CD14-positive monocyte (primary cell): ENCODE measurements around the gene TSNAX. TPM values are rescaled to one million over a fixed set of nuclear protein-coding genes. Genes with fewer than 3 reads are reported as not detected.

Experiments used
- DNase-seq, 3 donors: peaks; one replicate each; pipeline ENCODE4 v3.0.0-alpha.2; 2011 to 2022
- H2AFZ ChIP-seq: 2 replicates; pipeline ENCODE4 v1.6.0; 2012; ENCODE audit warnings: mild to moderate bottlenecking, low read depth, low read length, inconsistent platforms; ENCODE audit not compliant: insufficient read depth, poor library complexity, severe bottlenecking
- H3K27ac ChIP-seq, 2 donors: 1 replicate in 1 of 2; 2 replicates in 1 of 2; pipeline ENCODE4 v1.5.1; 2012 to 2013; ENCODE audit warnings: low read length in 2 of 2, control low read depth in 1 of 2, inconsistent platforms in 1 of 2, low read depth in 1 of 2, mild to moderate bottlenecking in 1 of 2
- H3K27me3 ChIP-seq, 2 donors: one replicate each; pipeline versions ENCODE4 v1.6.0 to v1.6.1; 2011 to 2013; ENCODE audit warnings: low read length in 2 of 2; ENCODE audit not compliant: control insufficient read depth in 2 of 2, insufficient read depth in 2 of 2
- H3K36me3 ChIP-seq, 2 donors: replicated peaks in 1 of 2; 1 replicate in 1 of 2; 2 replicates in 1 of 2; pipeline versions ENCODE4 v1.5.1 to v1.6.1; 2012 to 2013; ENCODE audit warnings: low read length in 2 of 2, control low read depth in 1 of 2, inconsistent platforms in 1 of 2, mild to moderate bottlenecking in 1 of 2; ENCODE audit not compliant: insufficient read depth in 2 of 2, control insufficient read depth in 1 of 2
- H3K4me1 ChIP-seq, 2 donors: 1 replicate in 1 of 2; 2 replicates in 1 of 2; pipeline versions ENCODE4 v1.5.1 to v1.6.1; 2012 to 2013; ENCODE audit warnings: low read length in 2 of 2, control low read depth in 1 of 2, inconsistent platforms in 1 of 2, mild to moderate bottlenecking in 1 of 2, moderate library complexity in 1 of 2; ENCODE audit not compliant: insufficient read depth in 2 of 2, control insufficient read depth in 1 of 2
- H3K4me2 ChIP-seq: replicated peaks from 2 replicates; pipeline ENCODE3; 2012; ENCODE audit warnings: low read length, moderate library complexity, mild to moderate bottlenecking; ENCODE audit not compliant: poor library complexity, severe bottlenecking; ENCODE audit errors: extremely low read depth
- H3K4me3 ChIP-seq, 3 experiments: fragments of 200-600 bp in 1 of 3; sonication (generic) in 1 of 3; replicated peaks in 1 of 3; 1 replicate in 2 of 3; 2 replicates in 1 of 3; pipeline ENCODE4 v1.5.1; 2011 to 2013; ENCODE audit warnings: low read length in 3 of 3, mild to moderate bottlenecking in 3 of 3, control low read depth in 2 of 3, low read depth in 2 of 3, inconsistent platforms in 1 of 3, moderate library complexity in 1 of 3
- H3K79me2 ChIP-seq: 2 replicates; pipeline ENCODE4 v1.6.0; 2012; ENCODE audit warnings: mild to moderate bottlenecking, control low read depth, inconsistent platforms, low read length, moderate library complexity; ENCODE audit not compliant: insufficient read depth
- H3K9ac ChIP-seq: 2 replicates; pipeline ENCODE4 v1.6.0; 2017; ENCODE audit warnings: low read length, mild to moderate bottlenecking; ENCODE audit not compliant: insufficient read depth, poor library complexity, severe bottlenecking
- H3K9me3 ChIP-seq, 2 donors: replicated peaks in 1 of 2; 1 replicate in 1 of 2; 2 replicates in 1 of 2; pipeline versions ENCODE4 v1.5.1 to v1.6.1; 2012 to 2013; ENCODE audit warnings: low read length in 2 of 2, control low read depth in 1 of 2; ENCODE audit not compliant: control insufficient read depth in 1 of 2, insufficient read depth in 1 of 2
- H4K20me1 ChIP-seq: 2 replicates; pipeline ENCODE4 v1.6.0; 2012; ENCODE audit warnings: mild to moderate bottlenecking, low read length, control low read depth, moderate library complexity; ENCODE audit not compliant: insufficient read depth
- H3K27ac Mint-ChIP-seq, 7 donors: one replicate each; pipeline ENCODE4 v1.8.0; 2020; ENCODE audit warnings: mild to moderate bottlenecking in 7 of 7, mixed read lengths in 7 of 7, moderate library complexity in 6 of 7, inconsistent platforms in 2 of 7
- H3K27me3 Mint-ChIP-seq, 3 donors: one replicate each; pipeline ENCODE4 v1.8.0; 2021 to 2022; ENCODE audit warnings: low read depth in 3 of 3, mild to moderate bottlenecking in 3 of 3, mixed read lengths in 3 of 3, moderate library complexity in 3 of 3, inconsistent platforms in 1 of 3
- H3K36me3 Mint-ChIP-seq, 2 donors: one replicate each; pipeline ENCODE4 v1.8.0; 2020; ENCODE audit warnings: mixed read lengths in 2 of 2, inconsistent platforms in 1 of 2, mild to moderate bottlenecking in 1 of 2
- H3K4me1 Mint-ChIP-seq: one replicate; pipeline ENCODE4 v1.8.0; 2020; ENCODE audit warnings: mild to moderate bottlenecking, mixed read lengths
- H3K4me3 Mint-ChIP-seq, 2 donors: one replicate each; pipeline ENCODE4 v1.8.0; 2020; ENCODE audit warnings: mild to moderate bottlenecking in 2 of 2, mixed read lengths in 2 of 2, moderate library complexity in 1 of 2
- H3K9me3 Mint-ChIP-seq, 7 donors: one replicate each; pipeline ENCODE4 v1.8.0; 2020 to 2022; ENCODE audit warnings: mixed read lengths in 7 of 7, mild to moderate bottlenecking in 6 of 7, moderate library complexity in 6 of 7, inconsistent platforms in 2 of 7
- WGBS: methylation state at CpG from one replicate; pipeline ENCODE4 v1.1.5; 2013; ENCODE audit warnings: missing lambda C conversion rate; ENCODE audit not compliant: insufficient coverage; 5-methylcytosine and 5-hydroxymethylcytosine counted together
- intact Hi-C, 2 donors: fragments of 100-400 bp; cut with micrococcal nuclease; formaldehyde crosslinking; loops; one replicate each; pipeline versions ENCODE4 v1.15.0 to v1.15.1; 2023
- polyA plus RNA-seq, 3 donors: library from polyadenylated mRNA; depleted of rRNA in 1 of 3; unstranded in 2 of 3; stranded (reverse) in 1 of 3; fragments of 300-500 nt in 2 of 3; fragments of >200 nt in 1 of 3; fragmentation: Illumina TruSeq in 2 of 3; gene quantifications; 1 replicate in 2 of 3; 2 replicates in 1 of 3; pipeline ENCODE4 v1.2.3, GENCODE V29; 2012 to 2021
- TF ChIP-seq, protein P1 (sequence below): fragments of 200-600 bp; IDR thresholded peaks from one replicate; pipeline ENCODE4 v1.8.0; 2022; ENCODE audit warnings: antibody characterized with exemption, mild to moderate bottlenecking

The TSNAX gene
- polyA plus RNA-seq, 3 donors = 15.6 to 86.9 (median 82.0) TPM

DNA sequence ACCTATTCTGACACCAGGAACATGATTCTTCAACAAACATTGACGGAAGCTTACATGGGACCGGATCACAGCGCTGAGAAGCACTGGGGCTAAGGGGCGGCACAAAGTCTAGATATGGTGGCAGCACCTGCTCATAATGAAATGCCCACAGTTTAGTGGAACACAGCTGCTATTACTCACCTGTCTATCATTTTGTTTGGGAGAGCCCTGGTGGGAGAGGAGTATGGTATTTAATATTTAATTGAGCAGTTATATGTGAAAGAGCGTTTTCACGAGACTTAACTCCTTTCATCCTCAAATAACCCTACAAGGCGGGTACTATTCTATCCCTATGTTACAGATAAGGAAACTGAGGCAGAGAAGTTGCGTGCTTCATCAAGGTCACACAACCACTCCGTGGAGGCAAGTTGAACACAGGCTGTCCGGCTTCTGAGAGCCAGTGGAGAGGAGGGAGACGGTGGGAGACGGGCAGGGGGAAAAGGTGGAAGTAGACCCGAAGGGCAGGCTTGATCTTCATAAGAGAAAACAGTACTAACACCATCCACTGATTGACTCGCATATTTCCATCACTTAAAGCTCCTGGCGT, 790 bp upstream of the TSNAX start:
- intact Hi-C loops = loop anchor here in 1 of 2 donors (2.0 to 5.0 kb wide), 2 partner anchors 107 to 190 kb away; partner anchors contain the start of genes EXOC8 and SPRTN
- Mint-ChIP-seq H3K4me1 (peaks cover 68% of the 10 kb centered on the region), H3K27me3 (peaks cover 0 to 2% (median 1%) of the 10 kb centered on the region in 3 donors), H3K36me3 (peaks cover 11 to 17% of the 10 kb centered on the region in 2 donors), H3K9me3 (peaks cover 0 to 3% (median 0%) of the 10 kb centered on the region in 7 donors), H3K4me3 (peak overlapping the region; percentile 92 to 96), H3K27ac (peak overlapping the region; percentile 99 to 100 (median 100))
- peak overlapping the region; percentile 85 for H3K9ac ChIP-seq
- H4K20me1 ChIP-seq = peaks cover 12% of the 10 kb centered on the region
- H2AFZ ChIP-seq = peak overlapping the region; percentile 68
- peaks cover 36% of the 10 kb centered on the region for H3K79me2 ChIP-seq
- H3K36me3 ChIP-seq = peaks cover 0 to 3% of the 10 kb centered on the region in 2 donors
- peak overlapping the region; percentile 54 to 84 (median 80) for H3K4me3 ChIP-seq
- no peaks in the 10 kb centered on the region for H3K9me3 ChIP-seq
- WGBS = 94% methylated on average over 5 of the region's 15 CpGs
- H3K4me2 ChIP-seq = peak overlapping the region; percentile 94
- TF ChIP-seq, protein P1, sequence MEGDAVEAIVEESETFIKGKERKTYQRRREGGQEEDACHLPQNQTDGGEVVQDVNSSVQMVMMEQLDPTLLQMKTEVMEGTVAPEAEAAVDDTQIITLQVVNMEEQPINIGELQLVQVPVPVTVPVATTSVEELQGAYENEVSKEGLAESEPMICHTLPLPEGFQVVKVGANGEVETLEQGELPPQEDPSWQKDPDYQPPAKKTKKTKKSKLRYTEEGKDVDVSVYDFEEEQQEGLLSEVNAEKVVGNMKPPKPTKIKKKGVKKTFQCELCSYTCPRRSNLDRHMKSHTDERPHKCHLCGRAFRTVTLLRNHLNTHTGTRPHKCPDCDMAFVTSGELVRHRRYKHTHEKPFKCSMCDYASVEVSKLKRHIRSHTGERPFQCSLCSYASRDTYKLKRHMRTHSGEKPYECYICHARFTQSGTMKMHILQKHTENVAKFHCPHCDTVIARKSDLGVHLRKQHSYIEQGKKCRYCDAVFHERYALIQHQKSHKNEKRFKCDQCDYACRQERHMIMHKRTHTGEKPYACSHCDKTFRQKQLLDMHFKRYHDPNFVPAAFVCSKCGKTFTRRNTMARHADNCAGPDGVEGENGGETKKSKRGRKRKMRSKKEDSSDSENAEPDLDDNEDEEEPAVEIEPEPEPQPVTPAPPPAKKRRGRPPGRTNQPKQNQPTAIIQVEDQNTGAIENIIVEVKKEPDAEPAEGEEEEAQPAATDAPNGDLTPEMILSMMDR = no peak
- H3K27me3 ChIP-seq = no peaks in the 10 kb centered on the region
- no peak for DNase-seq
- peaks cover 65 to 74% of the 10 kb centered on the region in 2 donors for H3K4me1 ChIP-seq
- H3K27ac ChIP-seq = peak overlapping the region; percentile 87 to 95

DNA sequence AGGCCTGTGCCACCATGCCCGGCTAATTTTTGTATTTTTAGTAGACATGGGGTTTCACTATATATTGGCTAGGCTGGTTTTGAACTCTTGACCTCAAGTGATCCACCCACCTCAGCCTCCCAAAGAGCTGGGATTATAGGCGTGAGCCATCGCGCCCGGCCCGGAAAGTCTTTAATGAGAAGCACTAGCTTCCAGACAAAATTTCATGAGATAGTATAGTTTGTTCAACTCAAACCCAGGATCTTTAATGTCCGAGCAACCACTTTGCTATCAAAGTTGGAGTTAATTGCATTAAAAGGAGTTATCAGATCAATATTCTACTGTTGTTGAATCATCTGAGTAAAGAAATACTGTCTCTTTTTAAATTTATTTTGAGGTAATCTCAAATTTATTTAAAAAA, 4.8 kb downstream of the TSNAX start:
- H3K27ac Mint-ChIP-seq = no peak overlapping the region
- intact Hi-C loops = loop anchor here in 1 of 2 donors (10.0 kb wide), 1 partner anchor 108 kb away; the partner anchor contains the start of gene EGLN1
- no peaks in the 10 kb centered on the region for H3K9me3 ChIP-seq

More for the DNA sequence above, 4.8 kb downstream of the TSNAX start:
- peaks cover 67% of the 10 kb centered on the region for H4K20me1 ChIP-seq
- H3K27me3 ChIP-seq = no peaks in the 10 kb centered on the region
- H3K4me3 Mint-ChIP-seq = no peak overlapping the region
- TF ChIP-seq, protein P1 = no peak
- WGBS = no CpG with 5 or more reads among the region's 7 CpGs
- H2AFZ ChIP-seq = no peak overlapping the region
- H3K4me1 Mint-ChIP-seq = peaks cover 51% of the 10 kb centered on the region
- peaks cover 50 to 64% of the 10 kb centered on the region in 2 donors for H3K36me3 Mint-ChIP-seq
- peaks cover 0 to 1% (median 0%) of the 10 kb centered on the region in 3 donors for H3K27me3 Mint-ChIP-seq
- peaks cover 0 to 3% (median 0%) of the 10 kb centered on the region in 7 donors for H3K9me3 Mint-ChIP-seq
- H3K36me3 ChIP-seq = peaks cover 27 to 37% of the 10 kb centered on the region in 2 donors
- no peak for DNase-seq
- H3K4me2 ChIP-seq = no peak overlapping the region
- H3K27ac ChIP-seq = no peak overlapping the region
- H3K4me1 ChIP-seq = peaks cover 35 to 46% of the 10 kb centered on the region in 2 donors
- H3K4me3 ChIP-seq = no peak overlapping the region
- H3K9ac ChIP-seq = no peak overlapping the region
- peaks cover 86% of the 10 kb centered on the region for H3K79me2 ChIP-seq
